HFF-Myc (cell line): Measurements from ENCODE around the gene FBXO31.
"Not testable (repeated sequence)": the region's sequence is repeated elsewhere in the genome, so short reads cannot be mapped to it uniquely, and the experiment has no call there.

Experiments
- DNase-seq: peaks from one replicate; pipeline ENCODE4 v3.0.0-alpha.2; 2011; ENCODE audit warnings: low read depth; ENCODE audit errors: extremely low read depth
- H3K4me3 ChIP-seq: replicated peaks from 2 replicates; pipeline ENCODE4 v1.5.1; 2011; ENCODE audit warnings: low read depth, mild to moderate bottlenecking, control low read depth, low read length
- TF ChIP-seq, protein P1 (sequence below): IDR thresholded peaks from 2 replicates; pipeline ENCODE4 v1.5.1; 2012; ENCODE audit warnings: mild to moderate bottlenecking, low read depth, low read length, control low read depth; ENCODE audit errors: missing control alignments

The FBXO31 gene

DNA sequence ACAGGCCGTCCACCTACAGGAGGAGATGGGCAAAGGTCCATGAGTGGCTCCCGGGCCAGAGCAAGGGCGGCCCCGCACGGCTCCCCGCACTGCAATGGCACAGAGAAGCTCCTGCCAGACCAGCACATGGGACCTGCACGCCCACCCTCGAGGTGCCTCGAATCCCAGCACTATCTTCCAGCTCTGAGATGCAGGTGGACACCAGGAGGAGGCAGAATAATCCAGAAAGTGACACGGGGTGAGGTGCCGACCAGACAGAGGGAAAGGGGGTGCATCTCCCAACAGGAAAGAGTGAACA, 39.9 kb downstream of the FBXO31 start:
- H3K4me3 ChIP-seq, result no peak overlapping the region
- TF ChIP-seq, protein P1, sequence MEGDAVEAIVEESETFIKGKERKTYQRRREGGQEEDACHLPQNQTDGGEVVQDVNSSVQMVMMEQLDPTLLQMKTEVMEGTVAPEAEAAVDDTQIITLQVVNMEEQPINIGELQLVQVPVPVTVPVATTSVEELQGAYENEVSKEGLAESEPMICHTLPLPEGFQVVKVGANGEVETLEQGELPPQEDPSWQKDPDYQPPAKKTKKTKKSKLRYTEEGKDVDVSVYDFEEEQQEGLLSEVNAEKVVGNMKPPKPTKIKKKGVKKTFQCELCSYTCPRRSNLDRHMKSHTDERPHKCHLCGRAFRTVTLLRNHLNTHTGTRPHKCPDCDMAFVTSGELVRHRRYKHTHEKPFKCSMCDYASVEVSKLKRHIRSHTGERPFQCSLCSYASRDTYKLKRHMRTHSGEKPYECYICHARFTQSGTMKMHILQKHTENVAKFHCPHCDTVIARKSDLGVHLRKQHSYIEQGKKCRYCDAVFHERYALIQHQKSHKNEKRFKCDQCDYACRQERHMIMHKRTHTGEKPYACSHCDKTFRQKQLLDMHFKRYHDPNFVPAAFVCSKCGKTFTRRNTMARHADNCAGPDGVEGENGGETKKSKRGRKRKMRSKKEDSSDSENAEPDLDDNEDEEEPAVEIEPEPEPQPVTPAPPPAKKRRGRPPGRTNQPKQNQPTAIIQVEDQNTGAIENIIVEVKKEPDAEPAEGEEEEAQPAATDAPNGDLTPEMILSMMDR, result no peak
- DNase-seq, result no peak

DNA sequence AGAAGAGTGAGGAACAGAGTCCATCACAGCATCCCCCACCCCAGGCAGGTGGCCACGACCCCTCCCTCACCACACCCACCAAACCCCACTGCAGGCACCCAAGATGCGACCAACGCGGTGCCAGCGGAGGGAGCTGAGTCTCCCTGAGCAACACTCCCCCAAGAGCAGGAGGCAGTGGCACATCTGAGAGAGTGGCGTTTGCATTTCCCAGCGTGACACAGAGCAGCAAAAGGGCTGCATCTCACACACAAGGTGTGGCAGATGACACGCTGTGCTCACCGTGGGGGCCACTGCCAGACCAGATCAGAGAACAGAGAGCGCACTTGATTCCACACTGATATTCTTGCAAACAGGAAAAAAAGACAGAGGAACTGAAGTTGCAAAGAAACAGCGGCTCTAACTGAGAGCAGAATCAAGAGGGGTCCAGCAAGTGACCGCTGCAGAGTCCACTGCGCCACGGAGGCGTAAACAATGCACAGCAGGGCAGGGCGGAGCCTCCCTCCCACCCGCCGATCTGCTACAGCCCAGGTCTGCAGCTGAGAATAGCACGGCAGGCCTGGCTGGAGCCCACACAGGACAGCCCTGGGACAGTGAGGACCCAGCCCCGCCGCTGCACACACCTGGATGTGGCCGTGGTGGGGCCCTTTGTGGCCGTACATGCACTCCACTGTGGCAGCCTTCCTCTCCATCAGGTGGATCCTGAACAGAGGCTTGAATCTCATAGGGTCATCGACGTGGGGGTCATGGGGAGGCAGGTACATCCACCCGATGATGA, 40.4 kb downstream of the FBXO31 start:
- DNase-seq, result no peak
- TF ChIP-seq, protein P1, result no peak
- no peak overlapping the region for H3K4me3 ChIP-seq

DNA sequence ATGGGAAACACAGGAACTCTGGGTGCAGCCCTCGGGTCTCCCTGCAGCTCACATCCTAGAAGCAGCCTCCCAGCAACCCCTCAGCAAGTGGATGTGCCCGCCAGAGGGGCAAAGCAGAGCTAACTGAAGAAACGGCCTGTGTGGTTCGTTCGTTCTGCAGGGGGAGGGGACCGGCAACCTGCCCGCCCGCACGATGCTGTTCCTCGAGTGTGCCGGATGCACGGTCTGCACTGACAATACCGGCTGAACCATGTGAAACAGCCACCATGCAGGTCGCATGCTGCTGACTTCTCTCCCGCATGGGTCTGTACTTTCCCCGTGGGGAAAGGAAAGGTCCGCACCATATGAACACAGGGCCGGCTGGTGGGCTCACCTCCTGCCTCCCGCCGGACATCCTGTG, 41.1 kb downstream of the FBXO31 start:
- H3K4me3 ChIP-seq, result no peak overlapping the region
- TF ChIP-seq, protein P1, result no peak
- no peak for DNase-seq

DNA sequence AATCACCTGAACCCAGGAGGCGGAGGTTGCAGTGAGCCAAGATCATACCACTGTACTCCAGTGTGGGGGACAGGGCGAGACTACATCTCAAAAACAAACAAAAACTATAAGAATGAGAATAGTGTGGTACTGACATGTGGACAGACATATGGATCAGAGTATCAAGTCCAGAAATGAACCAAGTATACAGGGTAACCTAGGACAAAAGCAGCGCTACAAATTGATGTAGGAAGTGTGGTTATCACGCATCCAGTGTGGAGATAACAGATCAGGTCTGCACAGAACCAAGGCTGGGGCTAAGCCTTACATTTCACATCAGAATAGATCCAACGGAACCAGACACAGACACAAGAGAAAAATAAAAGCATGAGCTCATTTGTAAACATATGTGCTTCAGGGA, 43.4 kb downstream of the FBXO31 start:
- H3K4me3 ChIP-seq, result no peak overlapping the region
- no peak for DNase-seq
- TF ChIP-seq, protein P1, result no peak

DNA sequence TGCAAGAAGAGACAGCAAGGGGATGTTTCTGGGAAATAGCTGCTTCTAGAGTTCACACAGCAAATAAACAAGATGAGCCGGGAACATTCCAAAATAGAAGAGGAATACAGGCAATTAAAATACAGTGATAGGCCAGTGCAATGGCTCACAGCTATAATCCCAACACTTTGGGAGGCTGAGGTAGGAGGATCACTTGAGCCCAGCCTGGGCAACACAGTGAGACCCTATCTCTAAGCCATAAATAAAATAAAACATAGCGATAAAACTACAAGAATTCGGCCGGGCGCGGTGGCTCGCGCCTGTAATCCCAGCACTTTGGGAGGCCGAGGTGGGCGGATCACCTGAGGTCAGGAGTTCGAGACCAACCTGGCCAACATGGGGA, 43.9 kb downstream of the FBXO31 start:
- not testable (repeated sequence) for DNase-seq, H3K4me3 ChIP-seq

DNA sequence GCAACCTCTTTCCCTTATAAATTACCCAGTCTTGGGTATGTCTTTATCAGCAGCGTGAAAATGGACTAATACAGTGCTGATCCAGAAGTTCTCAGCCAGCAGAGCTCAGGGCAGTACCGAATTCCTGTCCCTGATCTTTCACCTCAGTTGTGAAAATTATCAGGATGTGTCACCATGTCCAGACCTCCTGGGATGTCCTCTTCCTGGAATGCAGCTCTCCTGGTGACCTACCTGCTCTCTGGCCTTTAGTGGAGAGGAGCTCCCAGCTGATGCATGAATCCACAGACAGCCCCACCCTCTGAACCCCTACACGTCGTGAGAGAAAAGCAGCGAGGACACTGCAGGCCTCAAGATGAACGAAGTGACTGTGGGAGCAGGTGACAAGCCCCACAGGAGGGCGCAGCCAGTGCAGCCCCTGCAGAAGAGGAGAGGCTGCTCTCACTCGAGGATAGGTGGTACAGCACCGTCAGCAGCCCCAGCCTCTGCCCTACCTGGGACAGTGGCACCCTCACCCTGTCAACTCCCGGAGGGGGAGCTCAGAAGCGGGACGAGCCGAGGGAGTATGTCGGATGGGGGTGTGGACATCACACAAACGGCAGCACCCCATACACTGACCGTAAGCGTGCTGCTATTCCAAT, 44.4 kb downstream of the FBXO31 start:
- DNase-seq, result no peak
- H3K4me3 ChIP-seq, result no peak overlapping the region
- TF ChIP-seq, protein P1, result no peak

DNA sequence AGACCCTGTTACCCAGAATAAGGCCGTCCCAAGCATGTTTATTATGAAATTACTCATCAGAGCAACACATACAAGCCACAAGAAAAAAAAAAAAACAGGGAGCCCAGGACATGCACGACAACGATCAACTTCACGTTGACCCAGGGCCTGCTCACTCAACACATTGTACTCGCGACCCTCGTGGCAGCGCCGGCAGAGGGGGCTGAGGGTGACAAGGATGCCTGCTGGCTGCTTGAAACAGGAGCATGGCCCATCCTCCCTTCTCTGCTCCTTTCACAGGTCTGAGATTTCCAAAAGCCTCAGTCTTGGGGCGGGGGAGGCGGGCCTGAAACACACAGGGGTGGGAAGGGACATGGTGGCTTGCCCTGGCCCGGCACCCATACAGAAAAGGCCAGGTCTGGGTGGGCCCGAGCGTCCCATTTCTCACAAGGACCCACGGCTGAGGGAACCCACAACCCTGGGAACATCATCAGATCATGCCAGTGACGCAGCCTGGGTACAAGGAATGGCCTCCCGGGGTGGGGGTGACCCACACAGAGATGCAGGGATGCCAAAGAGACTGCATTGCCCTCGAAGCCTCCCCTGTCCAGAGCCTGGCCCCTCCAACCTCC, 45.3 kb downstream of the FBXO31 start:
- TF ChIP-seq, protein P1, result no peak
- no peak for DNase-seq
- no peak overlapping the region for H3K4me3 ChIP-seq
